Caco-2 (cell line): ENCODE data around the gene TTLL8. TPM values are rescaled to one million over a fixed set of nuclear protein-coding genes. Genes with fewer than 3 reads are reported as not detected.

Source experiments
- BruUV-seq: library from RNA; stranded (reverse); fragments of 400-500 nt; replicated peaks from 2 replicates; lab custom pipeline; 2021; lab: Mats Ljungman, UMichigan
- CTCF ChIA-PET: fragments of 300-600 bp; sonication (Branson Sonifier 250); formaldehyde crosslinking; loops from one replicate; lab custom pipeline; 2022; ENCODE audit warnings: antibody characterized with exemption; lab: Charles Lee
- POLR2A ChIA-PET: fragments of 300-600 bp; sonication (Branson Sonifier 250); formaldehyde crosslinking; loops from one replicate; lab custom pipeline; 2022; ENCODE audit warnings: antibody characterized with exemption; lab: Charles Lee
- DNase-seq, 2 experiments: peaks; one replicate each; pipeline versions ENCODE4 v3.0.0 to v3.0.0-alpha.2; 2020 to 2022
- H3K27me3 ChIP-seq: replicated peaks from 2 replicates; pipeline ENCODE4 v1.6.0; 2011; ENCODE audit warnings: low read length; ENCODE audit not compliant: control insufficient read depth, insufficient read depth
- H3K36me3 ChIP-seq: 2 replicates; pipeline ENCODE4 v1.5.1; 2011; ENCODE audit warnings: low read length; ENCODE audit not compliant: control insufficient read depth, insufficient read depth
- H3K4me1 ChIP-seq: fragments of 250-450 bp; sonication (Bioruptor Pico); 2 replicates; pipeline ENCODE4 v1.5.1; 2020; ENCODE audit warnings: mild to moderate bottlenecking
- H3K4me3 ChIP-seq: 2 replicates; pipeline ENCODE4 v1.5.1; 2011; ENCODE audit warnings: low read depth, mild to moderate bottlenecking, control low read depth, low read length
- H3K9me3 ChIP-seq: fragments of 250-450 bp; sonication (Bioruptor Pico); 2 replicates; pipeline ENCODE4 v1.5.1; 2020; ENCODE audit warnings: mild to moderate bottlenecking, moderate library complexity
- H3K27ac Mint-ChIP-seq: one replicate; pipeline ENCODE4 v1.8.0; 2022; ENCODE audit warnings: mixed read lengths; ENCODE audit not compliant: unreplicated experiment
- H3K27me3 Mint-ChIP-seq: one replicate; pipeline ENCODE4 v1.8.0; 2022; ENCODE audit warnings: mixed read lengths; ENCODE audit not compliant: insufficient read depth, unreplicated experiment
- H3K36me3 Mint-ChIP-seq: one replicate; pipeline ENCODE4 v1.8.0; 2022; ENCODE audit warnings: mild to moderate bottlenecking, mixed read lengths; ENCODE audit not compliant: insufficient read depth, unreplicated experiment
- H3K4me1 Mint-ChIP-seq: one replicate; pipeline ENCODE4 v1.8.0; 2022; ENCODE audit warnings: low read depth, mixed read lengths; ENCODE audit not compliant: unreplicated experiment
- H3K4me3 Mint-ChIP-seq: one replicate; pipeline ENCODE4 v1.8.0; 2022; ENCODE audit warnings: mild to moderate bottlenecking, moderate library complexity, mixed read lengths; ENCODE audit not compliant: unreplicated experiment
- H3K9me3 Mint-ChIP-seq: one replicate; pipeline ENCODE4 v1.8.0; 2022; ENCODE audit warnings: mixed read lengths; ENCODE audit not compliant: unreplicated experiment
- intact Hi-C: fragments of 100-400 bp; cut with micrococcal nuclease; formaldehyde crosslinking; loops from one replicate; pipeline ENCODE4 v1.10.0; 2022; ENCODE audit not compliant: unreplicated experiment
- total RNA-seq: library from RNA; stranded (reverse); gene quantifications from 2 replicates; pipeline ENCODE4 v1.2.3, GENCODE V29; 2022
- TF ChIP-seq, protein P1 (sequence below), 2 experiments: fragments of 200-600 bp in 1 of 2; IDR thresholded peaks; 1 replicate in 1 of 2; 2 replicates in 1 of 2; pipeline versions ENCODE4 v1.5.1 to v1.8.0; 2011 to 2022; ENCODE audit warnings: antibody characterized with exemption in 1 of 2, control low read depth in 1 of 2, inconsistent platforms in 1 of 2, low read depth in 1 of 2, low read length in 1 of 2, mild to moderate bottlenecking in 1 of 2, moderate library complexity in 1 of 2; ENCODE audit not compliant: insufficient read depth in 1 of 2, severe bottlenecking in 1 of 2, unreplicated experiment in 1 of 2

Gene TTLL8
- total RNA-seq, 1 experiment from 2014 or later: not detected

DNA sequence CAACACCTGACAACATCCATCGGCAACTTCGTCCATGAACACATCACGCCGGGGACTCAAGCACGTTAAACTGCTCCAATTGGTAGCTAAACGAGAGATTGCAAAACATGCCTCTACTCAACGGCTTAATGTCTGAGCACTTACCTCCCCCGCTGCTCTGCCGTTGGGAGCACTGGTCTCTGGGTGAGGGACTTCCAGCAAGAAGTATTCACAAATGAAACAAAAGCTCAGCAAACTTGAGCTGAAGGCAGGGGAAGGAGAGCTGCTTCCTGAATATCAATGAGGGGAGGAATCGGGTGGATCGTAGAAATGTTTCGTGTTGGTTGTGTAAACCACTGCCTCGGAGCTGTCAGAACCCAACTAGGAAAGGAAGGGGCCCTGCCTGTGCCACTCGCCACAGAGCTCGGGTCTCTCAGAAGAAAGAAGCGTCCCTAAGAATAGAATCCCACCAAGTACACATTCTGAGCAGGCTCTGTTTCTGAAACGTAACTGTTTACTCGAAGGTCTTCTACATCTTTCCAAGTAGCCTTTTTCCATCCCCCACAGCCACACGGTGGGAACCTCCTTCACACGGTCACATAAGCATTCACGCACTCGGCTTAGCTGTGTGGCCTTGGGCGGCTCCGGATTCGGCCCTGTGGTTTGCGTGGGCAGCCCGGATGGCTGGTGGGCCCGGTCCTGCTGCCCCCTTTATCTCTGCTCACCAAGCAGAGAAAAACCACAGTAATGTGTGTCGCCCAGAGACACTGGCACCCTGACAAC, 27.3 kb upstream of the TTLL8 start, which contains the start of gene MLC1:
Gene MLC1, minus strand, starts transcription at position 216 of the 762 bp plus-strand sequence. CDS start 524 bp downstream, outside the sequence.
- Histone ChIP-seq H3K27me3 (no peaks in the 10 kb centered on the region), H3K4me1 (peaks cover 23% of the 10 kb centered on the region), H3K9me3 (no peaks in the 10 kb centered on the region; the same call in 1 of the 2 replicates), H3K36me3 (no peaks in the 10 kb centered on the region), H3K4me3 (no peak within 1 kb of the TSS)
- no TSS peak for BruUV-seq
- DNase-seq: no peak
- intact Hi-C loops: no loop called here
- Mint-ChIP-seq H3K4me1 (peaks cover 9% of the 10 kb centered on the region), H3K27ac (no peak within 1 kb of the TSS), H3K9me3 (peaks cover 17% of the 10 kb centered on the region), H3K36me3 (no peaks in the 10 kb centered on the region), H3K4me3 (no peak within 1 kb of the TSS), H3K27me3 (no peaks in the 10 kb centered on the region)
- TF ChIP-seq, protein P1, sequence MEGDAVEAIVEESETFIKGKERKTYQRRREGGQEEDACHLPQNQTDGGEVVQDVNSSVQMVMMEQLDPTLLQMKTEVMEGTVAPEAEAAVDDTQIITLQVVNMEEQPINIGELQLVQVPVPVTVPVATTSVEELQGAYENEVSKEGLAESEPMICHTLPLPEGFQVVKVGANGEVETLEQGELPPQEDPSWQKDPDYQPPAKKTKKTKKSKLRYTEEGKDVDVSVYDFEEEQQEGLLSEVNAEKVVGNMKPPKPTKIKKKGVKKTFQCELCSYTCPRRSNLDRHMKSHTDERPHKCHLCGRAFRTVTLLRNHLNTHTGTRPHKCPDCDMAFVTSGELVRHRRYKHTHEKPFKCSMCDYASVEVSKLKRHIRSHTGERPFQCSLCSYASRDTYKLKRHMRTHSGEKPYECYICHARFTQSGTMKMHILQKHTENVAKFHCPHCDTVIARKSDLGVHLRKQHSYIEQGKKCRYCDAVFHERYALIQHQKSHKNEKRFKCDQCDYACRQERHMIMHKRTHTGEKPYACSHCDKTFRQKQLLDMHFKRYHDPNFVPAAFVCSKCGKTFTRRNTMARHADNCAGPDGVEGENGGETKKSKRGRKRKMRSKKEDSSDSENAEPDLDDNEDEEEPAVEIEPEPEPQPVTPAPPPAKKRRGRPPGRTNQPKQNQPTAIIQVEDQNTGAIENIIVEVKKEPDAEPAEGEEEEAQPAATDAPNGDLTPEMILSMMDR (IDR thresholded peaks at IDR 0.05; ENCODE audit: insufficient read depth in 1 of 2, low read depth in 1 of 2, low read length in 1 of 2, severe bottlenecking in 1 of 2, unreplicated experiment in 1 of 2): no peak
- CTCF ChIA-PET: interaction anchor here (0.7 kb wide), 1 partner anchor 55 kb away, joined by 4 read pairs; no protein-coding TSS in a partner anchor
- POLR2A ChIA-PET: no interaction called here

GRCh38 chr22:50084614-50085021, 26.5 kb upstream of the TTLL8 start:
- CTCF ChIA-PET: no interaction called here
- DNase-seq: no peak
- H3K36me3 Mint-ChIP-seq: no peaks in the 10 kb centered on the region
- Histone ChIP-seq H3K27me3 (no peaks in the 10 kb centered on the region), H3K36me3 (no peaks in the 10 kb centered on the region), H3K9me3 (no peaks in the 10 kb centered on the region; the same call in 1 of the 2 replicates), H3K4me3 (no peak overlapping the region), H3K4me1 (peaks cover 23% of the 10 kb centered on the region)
- BruUV-seq: no TSS peak
- H3K4me3 Mint-ChIP-seq: no peak overlapping the region
- H3K9me3 Mint-ChIP-seq: peaks cover 13% of the 10 kb centered on the region
- no peak overlapping the region for H3K27ac Mint-ChIP-seq
- intact Hi-C loops: no loop called here
- peaks cover 9% of the 10 kb centered on the region for H3K4me1 Mint-ChIP-seq
- POLR2A ChIA-PET: no interaction called here
- no peaks in the 10 kb centered on the region for H3K27me3 Mint-ChIP-seq
- TF ChIP-seq, protein P1 (IDR thresholded peaks at IDR 0.05; ENCODE audit: insufficient read depth in 1 of 2, low read depth in 1 of 2, low read length in 1 of 2, severe bottlenecking in 1 of 2, unreplicated experiment in 1 of 2): no peak

GRCh38 chr22:50084080-50084477, 26.0 kb upstream of the TTLL8 start:
- Histone ChIP-seq H3K4me1 (peaks cover 23% of the 10 kb centered on the region), H3K4me3 (no peak overlapping the region), H3K36me3 (no peaks in the 10 kb centered on the region), H3K9me3 (no peaks in the 10 kb centered on the region; the same call in 1 of the 2 replicates), H3K27me3 (no peaks in the 10 kb centered on the region)
- DNase-seq: no peak
- Mint-ChIP-seq H3K9me3 (peaks cover 13% of the 10 kb centered on the region), H3K4me3 (no peak overlapping the region), H3K4me1 (peaks cover 9% of the 10 kb centered on the region), H3K36me3 (no peaks in the 10 kb centered on the region), H3K27ac (no peak overlapping the region), H3K27me3 (no peaks in the 10 kb centered on the region)
- BruUV-seq: no TSS peak
- ChIA-PET POLR2A (no interaction called here), CTCF (no interaction called here)
- intact Hi-C loops: no loop called here
- TF ChIP-seq, protein P1 (IDR thresholded peaks at IDR 0.05; ENCODE audit: insufficient read depth in 1 of 2, low read depth in 1 of 2, low read length in 1 of 2, severe bottlenecking in 1 of 2, unreplicated experiment in 1 of 2): no peak
